Muscle layer of colon (tissue), 2 donors: ENCODE data around the gene LRRTM2.
"Not testable (repeated sequence)": the region's sequence is repeated elsewhere in the genome, so short reads cannot be mapped to it uniquely, and the experiment has no call there.

ENCODE experiments used
- H3K27ac ChIP-seq: one replicate; pipeline ENCODE4 v1.7.0; 2013; ENCODE audit warnings: low read depth, mild to moderate bottlenecking, low read length, moderate library complexity
- H3K27me3 ChIP-seq, 2 donors: one replicate each; pipeline ENCODE4 v1.7.0; 2013; ENCODE audit warnings: low read length in 2 of 2, mild to moderate bottlenecking in 2 of 2; ENCODE audit not compliant: insufficient read depth in 2 of 2, control insufficient read depth in 1 of 2
- H3K36me3 ChIP-seq: one replicate; pipeline ENCODE4 v1.7.0; 2013; ENCODE audit warnings: mild to moderate bottlenecking, low read length; ENCODE audit not compliant: insufficient read depth
- H3K4me1 ChIP-seq: one replicate; pipeline ENCODE4 v1.7.0; 2013; ENCODE audit warnings: mild to moderate bottlenecking, low read length; ENCODE audit not compliant: insufficient read depth
- H3K4me3 ChIP-seq, 2 donors: one replicate each; pipeline ENCODE4 v1.7.0; 2013; ENCODE audit warnings: low read length in 2 of 2, low read depth in 1 of 2, mild to moderate bottlenecking in 1 of 2, moderate library complexity in 1 of 2
- H3K9ac ChIP-seq: one replicate; pipeline ENCODE4 v1.7.0; 2013; ENCODE audit warnings: low read length
- H3K9me3 ChIP-seq: one replicate; pipeline ENCODE4 v1.7.0; 2013; ENCODE audit warnings: mild to moderate bottlenecking, low read length
- donor health status: abdominal sarcoma.
- donor health status: Adenocarcinoma of cecum.

The LRRTM2 gene

DNA sequence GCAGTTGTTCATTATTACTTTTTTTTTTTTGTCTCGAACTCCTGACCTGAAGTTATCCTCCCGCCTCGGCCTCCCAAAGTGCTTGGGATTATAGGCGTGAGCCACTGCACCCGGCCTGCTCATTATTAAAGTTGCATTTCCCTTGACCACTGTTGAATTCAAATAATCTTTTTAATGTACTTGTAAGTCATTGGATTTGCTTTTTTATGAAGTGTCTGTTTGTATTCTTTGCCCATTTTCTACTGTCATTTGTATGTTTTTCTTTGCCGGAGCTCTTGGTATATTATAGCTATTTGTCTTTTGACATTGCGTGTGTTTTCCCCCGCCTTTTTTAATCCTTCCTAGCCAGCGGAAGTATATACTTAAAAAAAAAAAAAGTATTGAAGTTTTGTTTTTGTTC is 22.0 kb downstream of the LRRTM2 start:
- H3K9ac ChIP-seq: no peak overlapping the region
- H3K4me3 ChIP-seq: no peak overlapping the region
- no peaks in the 10 kb centered on the region for H3K36me3 ChIP-seq
- no peaks in the 10 kb centered on the region for H3K27me3 ChIP-seq
- H3K27ac ChIP-seq: no peak overlapping the region
- peaks cover 44% of the 10 kb centered on the region for H3K4me1 ChIP-seq
- no peaks in the 10 kb centered on the region for H3K9me3 ChIP-seq

DNA sequence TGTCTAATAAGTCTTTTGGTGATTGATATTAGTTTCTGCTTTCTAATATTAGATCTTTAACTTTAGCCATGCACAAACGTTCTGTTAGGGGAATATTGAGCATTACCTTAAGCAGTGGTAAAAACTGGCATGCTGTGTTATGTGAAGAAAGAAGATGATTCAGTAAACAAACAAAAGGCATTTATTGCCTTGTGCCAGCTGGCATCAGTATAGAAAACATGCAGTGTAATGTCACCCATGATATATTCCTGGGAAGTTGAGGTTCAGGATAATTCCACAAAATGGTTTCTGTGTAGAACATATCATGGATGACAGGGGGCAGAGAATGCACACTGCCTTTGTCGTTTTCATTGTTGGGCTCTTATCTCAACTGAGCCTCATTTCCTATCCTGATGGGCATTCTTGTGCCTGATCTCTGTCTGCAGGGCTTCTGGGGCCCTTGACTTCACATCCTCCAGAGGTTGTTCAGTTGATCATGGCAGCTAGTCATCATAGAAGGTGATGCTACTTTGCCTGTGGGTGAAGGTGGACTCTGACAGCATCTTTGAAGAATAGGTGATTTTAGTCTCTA is 24.2 kb downstream of the LRRTM2 start:
- Histone ChIP-seq H3K4me3 (no peak overlapping the region), H3K36me3 (no peaks in the 10 kb centered on the region), H3K4me1 (peaks cover 52% of the 10 kb centered on the region), H3K27me3 (no peaks in the 10 kb centered on the region), H3K9ac (no peak overlapping the region), H3K27ac (no peak overlapping the region), H3K9me3 (no peaks in the 10 kb centered on the region)

GRCh38 chr5:138849882-138850281 is 25.3 kb downstream of the LRRTM2 start:
- H3K9ac ChIP-seq: no peak overlapping the region
- no peaks in the 10 kb centered on the region for H3K36me3 ChIP-seq
- H3K27me3 ChIP-seq: no peaks in the 10 kb centered on the region
- peaks cover 63% of the 10 kb centered on the region for H3K4me1 ChIP-seq
- H3K27ac ChIP-seq: no peak overlapping the region
- no peak overlapping the region for H3K4me3 ChIP-seq
- H3K9me3 ChIP-seq: no peaks in the 10 kb centered on the region

DNA sequence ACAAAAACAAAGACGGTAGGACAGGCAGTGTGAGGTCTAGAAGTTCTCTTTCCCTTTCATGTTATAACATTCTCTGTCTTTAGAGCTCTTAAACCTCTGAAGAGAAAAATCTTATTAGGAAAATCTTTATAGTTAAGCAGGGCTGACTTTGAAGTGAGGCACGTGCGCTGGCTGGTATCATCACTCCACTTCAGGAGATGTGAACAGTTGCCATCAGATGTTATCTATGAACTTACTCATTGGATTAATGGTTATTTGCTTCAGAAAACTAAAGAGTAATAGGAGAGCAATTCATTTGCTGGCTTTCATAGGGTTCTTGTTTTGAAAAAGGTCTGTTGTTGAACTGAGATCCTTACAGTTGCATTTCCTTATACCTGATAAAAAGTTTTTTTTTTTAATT is 25.7 kb downstream of the LRRTM2 start:
- no peaks in the 10 kb centered on the region for H3K9me3 ChIP-seq
- no peaks in the 10 kb centered on the region for H3K27me3 ChIP-seq
- H3K27ac ChIP-seq: no peak overlapping the region
- peaks cover 66% of the 10 kb centered on the region for H3K4me1 ChIP-seq
- H3K4me3 ChIP-seq: no peak overlapping the region
- H3K9ac ChIP-seq: no peak overlapping the region
- no peaks in the 10 kb centered on the region for H3K36me3 ChIP-seq

- Histone ChIP-seq H3K27ac (no peak overlapping the region), H3K4me3 (no peak overlapping the region), H3K9ac (no peak overlapping the region), H3K9me3 (no peaks in the 10 kb centered on the region), H3K4me1 (peaks cover 58% of the 10 kb centered on the region), H3K27me3 (no peaks in the 10 kb centered on the region), H3K36me3 (no peaks in the 10 kb centered on the region)
These were observed 30.2 kb downstream of the LRRTM2 start for GRCh38 chr5:138844812-138845513.

DNA sequence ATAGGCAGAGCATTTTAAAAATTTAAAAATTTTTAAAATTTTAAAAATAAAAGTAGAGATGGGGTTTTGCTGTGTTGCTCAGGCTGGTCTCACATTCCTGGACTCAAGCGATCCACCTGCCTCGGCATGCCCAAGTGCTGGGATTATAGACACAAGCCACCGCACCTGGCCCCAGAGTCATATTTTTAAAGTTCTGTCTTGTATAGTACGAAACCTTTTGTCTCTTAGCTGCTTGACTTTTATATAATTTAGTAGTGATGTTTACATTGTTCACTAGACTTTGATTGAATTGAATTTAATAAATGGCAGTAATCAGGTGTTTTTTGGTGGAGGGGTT is 31.0 kb downstream of the LRRTM2 start:
- Histone ChIP-seq H3K27me3 (no peaks in the 10 kb centered on the region), H3K4me1 (peaks cover 54% of the 10 kb centered on the region), H3K9ac (no peak overlapping the region), H3K4me3 (no peak overlapping the region), H3K36me3 (no peaks in the 10 kb centered on the region), H3K27ac (no peak overlapping the region), H3K9me3 (no peaks in the 10 kb centered on the region)

DNA sequence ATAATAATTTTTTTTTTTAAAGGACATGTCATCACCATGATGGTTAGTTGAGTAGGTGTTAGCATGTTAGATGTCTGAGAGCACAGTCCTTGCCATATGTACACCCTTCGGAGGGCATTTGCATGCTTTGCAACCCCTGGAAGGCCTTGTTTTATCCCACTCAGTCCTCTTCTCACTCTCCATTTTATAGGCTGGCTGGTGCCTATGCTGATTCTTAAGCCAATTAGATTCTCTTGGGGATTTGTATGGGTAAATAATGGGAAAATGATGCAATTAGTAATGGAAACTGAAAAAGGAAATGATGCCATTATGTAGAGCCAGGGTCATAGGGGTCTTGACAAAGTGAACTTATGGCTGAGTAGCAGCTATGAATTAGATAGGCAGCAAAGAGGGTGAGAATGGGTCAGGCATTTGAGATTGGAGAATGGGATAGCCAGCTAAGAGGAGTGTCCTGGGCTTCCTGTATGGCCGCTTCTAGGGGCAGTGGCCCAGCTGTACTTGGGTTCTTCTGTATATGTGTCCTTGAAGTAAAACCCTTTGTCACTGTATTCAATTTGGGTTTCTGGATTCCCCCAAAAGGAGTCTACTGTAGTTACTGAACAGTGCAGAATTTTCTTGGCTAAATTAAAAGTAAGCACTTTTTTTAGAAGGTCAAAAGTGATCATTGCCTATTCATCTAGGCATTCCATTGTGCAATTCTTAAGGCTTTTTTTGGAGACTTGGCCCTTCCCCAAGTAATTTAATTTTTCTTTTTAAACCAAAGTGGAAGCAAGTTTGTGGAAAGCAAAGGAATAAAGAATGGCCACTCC is 31.6 kb downstream of the LRRTM2 start:
- Histone ChIP-seq H3K4me3 (no peak overlapping the region), H3K9me3 (no peaks in the 10 kb centered on the region), H3K4me1 (peaks cover 49% of the 10 kb centered on the region), H3K27me3 (no peaks in the 10 kb centered on the region), H3K27ac (no peak overlapping the region), H3K36me3 (no peaks in the 10 kb centered on the region), H3K9ac (no peak overlapping the region)

DNA sequence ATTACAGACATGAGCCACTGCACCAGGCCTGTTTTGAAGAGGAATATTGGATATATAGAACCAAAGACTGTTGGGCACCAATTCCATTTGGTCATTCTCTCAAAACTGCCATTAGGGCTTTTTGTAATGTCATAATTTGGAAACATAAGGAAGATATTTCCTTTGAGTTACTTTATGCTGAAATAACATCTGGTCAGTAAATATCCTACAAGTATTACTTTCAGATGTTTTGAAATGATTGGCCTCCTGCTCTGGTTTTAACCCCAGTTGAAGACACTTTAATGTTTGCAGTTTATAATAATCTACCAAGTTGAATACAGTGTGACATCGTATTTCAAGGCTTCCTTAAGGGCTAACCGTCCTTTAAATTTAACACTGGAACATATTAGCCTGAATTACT is 33.6 kb downstream of the LRRTM2 start:
- Histone ChIP-seq H3K4me3 (no peak overlapping the region), H3K9ac (no peak overlapping the region), H3K9me3 (no peaks in the 10 kb centered on the region), H3K4me1 (peaks cover 38% of the 10 kb centered on the region), H3K27ac (no peak overlapping the region), H3K27me3 (no peaks in the 10 kb centered on the region), H3K36me3 (no peaks in the 10 kb centered on the region)

GRCh38 chr5:138840103-138840502 is 35.0 kb downstream of the LRRTM2 start:
- Histone ChIP-seq H3K9ac (no peak overlapping the region), H3K4me3 (no peak overlapping the region), H3K36me3 (no peaks in the 10 kb centered on the region), H3K27ac (no peak overlapping the region), H3K9me3 (no peaks in the 10 kb centered on the region), H3K4me1 (peaks cover 28% of the 10 kb centered on the region), H3K27me3 (no peaks in the 10 kb centered on the region)

DNA sequence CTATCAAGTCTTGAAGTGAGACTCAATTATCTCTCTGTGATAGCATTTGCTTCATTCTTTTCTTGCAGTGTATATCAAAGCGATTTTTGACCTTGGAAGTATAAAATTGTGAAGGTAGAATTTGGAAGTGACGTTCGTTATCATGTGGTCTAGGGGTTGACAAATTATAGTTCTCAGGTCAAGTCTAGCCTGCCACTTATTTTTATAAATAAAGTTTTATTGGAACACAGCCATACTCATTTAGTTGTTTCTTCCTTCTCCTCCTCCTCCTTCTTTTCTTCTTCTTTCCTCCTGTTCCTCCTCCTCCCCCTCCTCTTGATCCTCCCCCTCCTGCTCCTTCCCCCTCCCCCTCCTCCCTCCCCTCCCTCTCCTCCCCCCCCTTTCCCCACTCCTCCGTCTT is 38.0 kb downstream of the LRRTM2 start:
- H3K27ac ChIP-seq: no peak overlapping the region
- H3K27me3 ChIP-seq: no peaks in the 10 kb centered on the region
- no peak overlapping the region for H3K9ac ChIP-seq
- no peak overlapping the region for H3K4me3 ChIP-seq
- H3K4me1 ChIP-seq: peaks cover 10% of the 10 kb centered on the region
- H3K36me3 ChIP-seq: no peaks in the 10 kb centered on the region
- H3K9me3 ChIP-seq: no peaks in the 10 kb centered on the region

GRCh38 chr5:138834853-138835252 is 40.3 kb downstream of the LRRTM2 start:
- H3K4me3 ChIP-seq, H3K9me3 ChIP-seq, H3K36me3 ChIP-seq, H3K27ac ChIP-seq, H3K27me3 ChIP-seq, H3K9ac ChIP-seq: not testable (repeated sequence)
- H3K4me1 ChIP-seq: peaks cover 11% of the 10 kb centered on the region
